ENCODE measurements around the gene CELF1. TPM values are rescaled to one million over a fixed set of nuclear protein-coding genes. Genes with fewer than 3 reads are reported as not detected.

CELF1 gene
- total RNA-seq, 1 experiment from 2014 or later, result 152 TPM

DNA sequence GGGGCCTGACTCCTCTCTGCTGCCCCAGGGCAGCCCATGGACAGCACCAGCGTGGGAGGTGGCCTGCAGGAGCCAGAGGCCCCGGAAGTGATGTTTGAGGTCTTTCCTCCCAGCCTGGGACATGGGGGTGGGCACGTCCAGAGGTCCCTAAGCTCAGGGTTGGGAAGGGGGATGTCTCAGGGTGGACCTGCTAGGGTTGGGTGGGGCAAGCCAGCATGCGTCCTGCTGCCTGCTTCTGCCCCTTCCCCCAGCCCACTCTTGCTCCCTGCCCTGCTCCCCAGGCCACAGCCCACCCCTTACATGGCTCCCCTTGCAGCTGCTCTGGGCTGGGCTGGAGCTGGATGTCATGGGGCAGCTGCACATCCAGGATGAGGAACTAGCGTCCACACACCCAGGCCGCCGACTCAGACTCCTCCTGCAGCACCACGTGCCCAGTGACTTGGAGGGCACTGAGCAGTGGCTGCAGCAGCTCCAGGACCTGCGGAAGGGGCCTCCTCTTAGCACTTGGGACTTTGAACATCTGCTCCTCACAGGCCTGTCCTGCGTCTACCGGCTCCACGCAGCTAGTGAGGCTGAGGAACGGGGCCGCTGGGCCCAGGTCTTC lies 34.9 kb upstream of the CELF1 start:
- H3K27ac Mint-ChIP-seq (ENCODE audit: unreplicated experiment), result no peak overlapping the region
- H3K4me3 Mint-ChIP-seq (ENCODE audit: unreplicated experiment), result no peak overlapping the region
- intact Hi-C loops (cut with micrococcal nuclease; ENCODE audit: unreplicated experiment), result no loop called here

DNA sequence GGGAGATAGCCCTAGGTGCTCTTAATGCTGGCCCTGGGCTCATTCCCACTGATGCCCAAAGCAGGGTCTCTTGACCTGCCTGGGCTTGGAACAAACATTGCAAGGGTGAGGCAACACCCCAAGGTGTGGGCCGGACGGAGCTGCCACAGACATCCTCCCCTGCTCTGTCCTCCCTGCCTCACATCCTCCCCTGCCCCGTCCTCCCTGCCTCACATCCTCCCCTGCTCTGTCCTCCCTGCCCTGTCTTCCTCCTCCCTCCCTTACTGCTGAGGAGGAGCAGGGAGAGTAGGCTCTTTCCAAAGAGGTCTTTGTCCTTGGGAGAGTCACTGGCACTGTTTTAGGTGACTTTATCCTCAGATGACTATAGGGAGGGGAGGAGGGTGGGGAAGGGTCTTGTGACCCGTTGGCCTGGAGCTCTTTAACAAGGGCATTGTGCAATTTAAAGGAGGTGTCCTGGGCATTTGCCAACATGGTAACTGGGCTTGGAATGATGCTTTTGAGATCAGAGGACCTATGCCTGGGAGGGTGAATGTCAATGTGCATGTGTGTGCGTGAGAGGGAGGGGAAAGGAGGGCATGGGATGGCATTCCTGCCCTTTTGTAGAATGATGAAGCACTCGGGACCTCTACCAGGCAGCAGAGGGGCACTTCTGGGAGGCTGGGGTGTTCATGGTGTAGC lies 34.2 kb upstream of the CELF1 start:
- POLR2A ChIA-PET, result no interaction called here
- no peaks in the 10 kb centered on the region for H3K9me3 Mint-ChIP-seq (ENCODE audit: unreplicated experiment)
- no peak for DNase-seq

More for the DNA sequence above, 34.9 kb upstream of the CELF1 start:
- H3K27me3 ChIP-seq (replicated peaks; ENCODE audit: control insufficient read depth, insufficient read depth, low read length), result no peaks in the 10 kb centered on the region
- H3K4me3 ChIP-seq (ENCODE audit: low read depth, low read length), result no peak overlapping the region
- CTCF ChIA-PET, result no interaction called here
- no peak for DNase-seq
- H3K27me3 Mint-ChIP-seq (ENCODE audit: insufficient read depth, unreplicated experiment), result no peaks in the 10 kb centered on the region
- H3K9me3 ChIP-seq, result no peaks in the 10 kb centered on the region
- H3K36me3 ChIP-seq (ENCODE audit: control insufficient read depth, insufficient read depth, low read length), result no peaks in the 10 kb centered on the region; the same call in 1 of the 2 replicates
- BruUV-seq (replicated peaks), result no TSS peak
- H3K4me1 ChIP-seq, result no peaks in the 10 kb centered on the region
- no peaks in the 10 kb centered on the region for H3K4me1 Mint-ChIP-seq (ENCODE audit: low read depth, unreplicated experiment)
- TF ChIP-seq, protein P1, sequence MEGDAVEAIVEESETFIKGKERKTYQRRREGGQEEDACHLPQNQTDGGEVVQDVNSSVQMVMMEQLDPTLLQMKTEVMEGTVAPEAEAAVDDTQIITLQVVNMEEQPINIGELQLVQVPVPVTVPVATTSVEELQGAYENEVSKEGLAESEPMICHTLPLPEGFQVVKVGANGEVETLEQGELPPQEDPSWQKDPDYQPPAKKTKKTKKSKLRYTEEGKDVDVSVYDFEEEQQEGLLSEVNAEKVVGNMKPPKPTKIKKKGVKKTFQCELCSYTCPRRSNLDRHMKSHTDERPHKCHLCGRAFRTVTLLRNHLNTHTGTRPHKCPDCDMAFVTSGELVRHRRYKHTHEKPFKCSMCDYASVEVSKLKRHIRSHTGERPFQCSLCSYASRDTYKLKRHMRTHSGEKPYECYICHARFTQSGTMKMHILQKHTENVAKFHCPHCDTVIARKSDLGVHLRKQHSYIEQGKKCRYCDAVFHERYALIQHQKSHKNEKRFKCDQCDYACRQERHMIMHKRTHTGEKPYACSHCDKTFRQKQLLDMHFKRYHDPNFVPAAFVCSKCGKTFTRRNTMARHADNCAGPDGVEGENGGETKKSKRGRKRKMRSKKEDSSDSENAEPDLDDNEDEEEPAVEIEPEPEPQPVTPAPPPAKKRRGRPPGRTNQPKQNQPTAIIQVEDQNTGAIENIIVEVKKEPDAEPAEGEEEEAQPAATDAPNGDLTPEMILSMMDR (IDR thresholded peaks at IDR 0.05; ENCODE audit: insufficient read depth in 1 of 2, low read depth in 1 of 2, low read length in 1 of 2, severe bottlenecking in 1 of 2, unreplicated experiment in 1 of 2), result no peak
- peaks cover 21% of the 10 kb centered on the region for H3K36me3 Mint-ChIP-seq (ENCODE audit: insufficient read depth, unreplicated experiment)
- no peaks in the 10 kb centered on the region for H3K9me3 Mint-ChIP-seq (ENCODE audit: unreplicated experiment)
- POLR2A ChIA-PET, result interaction anchor here (0.6 kb wide), 1 partner anchor 172 kb away, joined by 6 read pairs; no protein-coding TSS in a partner anchor

DNA sequence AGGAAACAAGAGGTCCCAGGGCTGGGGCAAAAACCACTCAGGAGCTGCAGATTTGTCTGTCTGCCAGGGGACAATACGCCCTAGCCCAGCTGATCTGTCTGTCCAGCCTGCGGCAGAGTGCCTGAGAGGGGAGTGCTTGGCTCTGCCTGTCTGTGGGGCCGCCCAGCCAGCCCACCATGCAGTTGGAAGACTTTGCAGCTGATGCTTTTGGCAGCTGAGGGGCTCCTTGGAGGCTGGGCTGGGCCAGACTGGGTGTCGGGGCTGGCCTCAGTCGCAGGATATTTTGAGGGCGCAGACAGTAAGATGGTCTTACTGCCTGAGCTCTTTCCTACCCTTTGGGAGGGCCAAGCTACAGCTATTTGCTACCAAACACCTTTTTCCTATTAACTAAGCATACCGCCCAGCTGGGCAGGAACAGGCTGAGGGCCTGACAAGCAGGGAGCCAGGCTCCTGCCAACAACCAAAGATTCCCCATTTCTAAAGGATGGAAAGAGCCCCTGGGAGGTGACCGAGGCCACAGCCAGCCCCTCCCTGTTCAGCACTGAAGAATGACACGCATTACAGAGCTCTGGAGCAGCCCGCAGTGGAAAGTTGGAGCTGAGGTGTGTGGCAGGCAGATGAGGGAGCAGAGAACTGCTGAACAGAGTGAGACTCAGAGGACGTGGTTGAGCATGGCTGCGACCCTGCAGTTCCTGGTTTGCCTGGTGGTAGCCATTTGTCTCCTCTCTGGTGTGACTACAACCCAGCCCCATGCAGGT lies 33.3 kb upstream of the CELF1 start, which contains the start of gene FAM180B:
FAM180B (plus strand) TSS at position 581 of the 758 bp plus-strand sequence; CDS start at position 672, 91 bp downstream.
- H3K27ac Mint-ChIP-seq (ENCODE audit: unreplicated experiment), result no peak within 1 kb of the TSS
- no peak within 1 kb of the TSS for H3K4me3 ChIP-seq (ENCODE audit: low read depth, low read length)
- no peaks in the 10 kb centered on the region for H3K4me1 Mint-ChIP-seq (ENCODE audit: low read depth, unreplicated experiment)
- peaks cover 36% of the 10 kb centered on the region for H3K36me3 Mint-ChIP-seq (ENCODE audit: insufficient read depth, unreplicated experiment)
- ChIA-PET POLR2A (no interaction called here), CTCF (interaction anchor here (0.6 kb wide), 1 partner anchor 20 kb away, joined by 5 read pairs; no protein-coding TSS in a partner anchor)
- H3K9me3 Mint-ChIP-seq (ENCODE audit: unreplicated experiment), result no peaks in the 10 kb centered on the region
- H3K9me3 ChIP-seq, result no peaks in the 10 kb centered on the region
- BruUV-seq (replicated peaks), result no TSS peak
- DNase-seq, result no peak
- H3K27me3 Mint-ChIP-seq (ENCODE audit: insufficient read depth, unreplicated experiment), result no peaks in the 10 kb centered on the region
- no peaks in the 10 kb centered on the region for H3K27me3 ChIP-seq (replicated peaks; ENCODE audit: control insufficient read depth, insufficient read depth, low read length)
- H3K36me3 ChIP-seq (ENCODE audit: control insufficient read depth, insufficient read depth, low read length), result peaks cover 1% of the 10 kb centered on the region; the same call in 1 of the 2 replicates
- no peak within 1 kb of the TSS for H3K4me3 Mint-ChIP-seq (ENCODE audit: unreplicated experiment)
- H3K4me1 ChIP-seq, result no peaks in the 10 kb centered on the region
- TF ChIP-seq, protein P1 (IDR thresholded peaks at IDR 0.05; ENCODE audit: insufficient read depth in 1 of 2, low read depth in 1 of 2, low read length in 1 of 2, severe bottlenecking in 1 of 2, unreplicated experiment in 1 of 2), result no peak
- intact Hi-C loops (cut with micrococcal nuclease; ENCODE audit: unreplicated experiment), result no loop called here

More for the DNA sequence above, 34.2 kb upstream of the CELF1 start:
- no peak overlapping the region for H3K4me3 ChIP-seq (ENCODE audit: low read depth, low read length)
- Mint-ChIP-seq H3K36me3 (ENCODE audit: insufficient read depth, unreplicated experiment) (peaks cover 27% of the 10 kb centered on the region), H3K27me3 (ENCODE audit: insufficient read depth, unreplicated experiment) (no peaks in the 10 kb centered on the region), H3K4me1 (ENCODE audit: low read depth, unreplicated experiment) (no peaks in the 10 kb centered on the region), H3K27ac (ENCODE audit: unreplicated experiment) (no peak overlapping the region), H3K4me3 (ENCODE audit: unreplicated experiment) (no peak overlapping the region)
- CTCF ChIA-PET, result no interaction called here
- H3K36me3 ChIP-seq (ENCODE audit: control insufficient read depth, insufficient read depth, low read length), result peaks cover 1% of the 10 kb centered on the region; the same call in 1 of the 2 replicates
- intact Hi-C loops (cut with micrococcal nuclease; ENCODE audit: unreplicated experiment), result no loop called here
- BruUV-seq (replicated peaks), result no TSS peak
- TF ChIP-seq, protein P1 (IDR thresholded peaks at IDR 0.05; ENCODE audit: insufficient read depth in 1 of 2, low read depth in 1 of 2, low read length in 1 of 2, severe bottlenecking in 1 of 2, unreplicated experiment in 1 of 2), result no peak
- H3K4me1 ChIP-seq, result no peaks in the 10 kb centered on the region
- H3K27me3 ChIP-seq (replicated peaks; ENCODE audit: control insufficient read depth, insufficient read depth, low read length), result no peaks in the 10 kb centered on the region
- no peaks in the 10 kb centered on the region for H3K9me3 ChIP-seq
